ENCODE results near the gene PLCB1. TPM values are rescaled to one million over a fixed set of nuclear protein-coding genes. Genes with fewer than 3 reads are reported as not detected.
"Not testable (repeated sequence)": the region's sequence is repeated elsewhere in the genome, so short reads cannot be mapped to it uniquely, and the experiment has no call there.

Gene PLCB1
- total RNA-seq, 1 experiment from 2014 or later = 2.9 TPM

DNA sequence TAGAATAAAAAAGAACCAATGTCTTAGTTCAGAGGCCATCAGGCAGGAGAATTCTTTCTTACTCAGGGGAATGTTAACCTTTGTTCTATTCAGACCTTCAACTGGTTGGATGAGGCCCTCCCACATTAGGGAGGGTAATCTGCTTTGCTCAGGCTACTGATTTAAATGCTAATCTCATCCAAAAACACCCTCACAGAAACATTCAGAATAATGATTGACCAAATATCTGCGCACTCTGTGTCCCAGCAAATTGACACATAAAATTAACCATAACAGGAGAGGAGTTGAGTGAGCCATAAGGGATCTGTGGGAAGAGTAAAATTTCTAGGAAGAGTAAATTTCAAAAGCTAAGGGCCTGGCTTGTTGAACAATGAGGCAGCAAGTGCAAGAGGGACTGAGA lies 702.8 kb downstream of the PLCB1 start:
- DNase-seq (ENCODE audit: low read depth) = no peak

DNA sequence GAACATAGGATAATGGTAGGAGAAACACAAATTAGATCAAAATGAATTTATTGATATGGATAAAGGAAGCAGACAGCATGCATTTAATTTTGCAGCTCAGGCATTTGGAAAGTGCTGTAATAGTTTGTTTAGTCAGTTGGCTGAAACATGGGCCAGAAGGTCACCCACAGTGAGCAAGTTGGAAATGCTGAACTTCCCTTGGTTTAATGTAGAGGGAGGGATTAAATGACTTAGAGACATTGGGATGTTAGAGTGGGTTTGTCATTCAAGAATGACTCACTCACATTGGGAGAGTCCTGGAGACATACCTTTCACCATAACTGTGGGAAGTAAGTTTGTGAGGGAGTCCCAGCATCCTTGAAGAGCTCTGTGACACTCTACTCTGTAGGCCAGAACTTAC lies 705.3 kb downstream of the PLCB1 start:
- DNase-seq (ENCODE audit: low read depth) = peak; percentile 23

DNA sequence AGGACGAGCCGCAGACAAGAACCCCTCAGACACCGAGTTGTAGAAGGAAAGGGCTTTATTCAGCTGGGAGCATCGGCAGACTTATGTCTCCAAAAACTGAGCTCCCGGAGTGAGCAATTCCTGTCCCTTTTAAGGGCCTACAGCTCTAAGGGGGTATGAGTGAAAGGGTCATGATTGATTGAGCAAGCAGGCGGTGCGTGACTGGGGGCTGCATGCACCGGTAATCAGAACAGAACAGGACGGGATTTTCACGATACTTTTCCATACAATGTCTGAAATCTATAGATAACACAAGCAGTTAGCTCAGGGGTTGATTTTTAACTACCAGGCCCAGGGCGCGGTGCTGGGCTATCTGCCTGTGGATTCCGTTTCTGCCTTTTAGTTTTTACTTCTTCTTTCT lies 710.5 kb downstream of the PLCB1 start:
- no peak for DNase-seq (ENCODE audit: low read depth)

DNA sequence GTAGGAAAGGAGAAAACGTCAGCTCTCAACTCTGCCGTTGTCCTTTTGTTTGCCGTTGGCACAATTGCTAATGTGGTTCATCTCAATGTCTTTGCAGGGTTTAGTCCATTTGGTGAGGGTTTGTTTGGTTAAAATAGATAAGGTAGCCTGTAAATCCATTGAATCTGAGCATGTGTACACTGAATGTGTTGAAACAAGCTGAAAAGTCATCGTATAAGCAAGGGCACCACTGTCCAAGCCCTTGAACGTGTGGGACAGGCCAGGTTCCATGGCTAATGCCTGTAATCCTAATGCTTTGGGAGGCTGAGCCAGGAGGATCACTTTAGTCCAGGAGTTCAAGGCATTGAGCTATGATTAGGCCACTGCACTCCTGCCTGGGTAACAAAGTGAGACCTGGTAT lies 712.1 kb downstream of the PLCB1 start:
- no peak for DNase-seq (ENCODE audit: low read depth)

- DNase-seq (ENCODE audit: low read depth) = no peak
These were observed 717.9 kb downstream of the PLCB1 start for GRCh38 chr20:8849990-8850389.

DNA sequence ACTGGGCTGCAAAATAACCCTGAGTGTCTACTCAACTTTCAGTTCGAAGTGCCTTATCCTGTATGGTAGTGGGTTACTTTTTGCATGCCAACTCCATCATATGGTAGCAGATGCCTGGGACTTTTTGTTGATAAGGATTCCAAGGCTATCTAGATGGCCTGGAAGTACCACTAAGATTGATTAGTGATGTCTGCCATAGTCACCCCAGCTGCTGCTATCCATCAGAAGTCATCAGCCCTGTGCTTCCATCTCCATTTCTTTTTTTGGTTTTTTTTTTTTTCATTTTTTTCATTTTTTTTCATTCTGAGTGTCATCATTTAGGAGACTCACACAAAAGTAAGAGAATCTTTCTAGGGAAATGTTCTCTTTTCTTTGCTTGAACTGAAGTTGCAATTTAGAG lies 719.4 kb downstream of the PLCB1 start:
- no peak for DNase-seq (ENCODE audit: low read depth)

DNA sequence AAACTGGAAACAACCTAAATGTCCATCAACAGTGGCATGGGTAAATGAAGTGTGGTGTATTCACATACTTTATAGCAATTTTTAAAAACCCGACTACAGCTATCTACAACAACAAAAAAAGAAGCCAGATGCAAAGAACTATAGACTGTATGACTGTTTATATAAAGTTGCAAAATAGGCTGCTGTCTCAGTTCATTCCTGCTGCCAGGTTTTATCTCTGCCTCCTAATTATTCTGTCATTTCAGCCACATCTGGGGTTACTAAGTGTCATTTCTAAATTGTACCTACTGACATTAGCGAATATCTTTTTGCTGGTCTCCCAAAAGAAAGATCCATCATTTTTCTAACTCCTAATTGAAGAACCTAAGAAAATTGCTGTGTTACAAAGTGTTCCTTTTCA lies 719.9 kb downstream of the PLCB1 start:
- DNase-seq (ENCODE audit: low read depth) = not testable (repeated sequence)

GRCh38 chr20:8853211-8853610 lies 721.1 kb downstream of the PLCB1 start:
- not testable (repeated sequence) for DNase-seq (ENCODE audit: low read depth)

GRCh38 chr20:8853805-8854338 lies 721.8 kb downstream of the PLCB1 start:
- DNase-seq (ENCODE audit: low read depth) = peak; percentile 59

DNA sequence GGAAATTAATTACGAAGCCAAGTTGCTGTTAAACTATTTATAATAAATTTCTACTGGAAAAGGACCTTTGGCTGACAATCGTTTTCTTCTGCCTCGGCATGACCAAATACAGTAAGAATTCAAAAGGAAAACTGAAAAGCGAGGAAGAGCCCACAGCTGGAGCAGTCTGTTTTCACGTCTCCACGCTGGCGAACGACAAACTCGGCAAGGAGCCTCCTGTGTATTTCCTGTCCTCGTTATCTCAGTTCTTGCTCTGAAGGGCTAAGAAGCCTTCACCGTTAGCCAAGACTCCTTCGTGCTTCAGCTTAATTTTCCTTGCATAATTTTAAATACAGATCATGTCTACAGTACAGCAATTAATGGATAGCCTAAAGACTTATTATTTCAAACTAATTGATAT lies 722.5 kb downstream of the PLCB1 start:
- DNase-seq (ENCODE audit: low read depth) = peak; percentile 21

DNA sequence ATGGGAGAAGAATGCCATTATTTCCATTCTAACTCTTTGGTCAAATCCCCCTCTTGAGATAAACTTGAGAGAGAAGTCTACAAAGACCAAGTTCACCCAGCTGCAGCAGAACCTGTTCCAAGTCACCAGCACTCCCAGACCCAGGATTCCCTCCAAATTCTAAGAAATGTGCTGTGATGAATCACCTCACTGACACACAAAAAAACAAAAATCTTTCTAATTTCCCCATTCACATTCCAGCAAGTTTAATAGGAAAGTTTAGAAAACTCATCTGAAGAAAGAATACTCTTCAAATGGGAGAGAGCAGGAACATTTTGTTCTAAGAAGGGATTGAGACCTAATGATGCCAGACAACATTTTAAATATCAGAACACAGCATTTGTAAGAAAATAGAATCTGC lies 723.2 kb downstream of the PLCB1 start:
- no peak for DNase-seq (ENCODE audit: low read depth)

DNA sequence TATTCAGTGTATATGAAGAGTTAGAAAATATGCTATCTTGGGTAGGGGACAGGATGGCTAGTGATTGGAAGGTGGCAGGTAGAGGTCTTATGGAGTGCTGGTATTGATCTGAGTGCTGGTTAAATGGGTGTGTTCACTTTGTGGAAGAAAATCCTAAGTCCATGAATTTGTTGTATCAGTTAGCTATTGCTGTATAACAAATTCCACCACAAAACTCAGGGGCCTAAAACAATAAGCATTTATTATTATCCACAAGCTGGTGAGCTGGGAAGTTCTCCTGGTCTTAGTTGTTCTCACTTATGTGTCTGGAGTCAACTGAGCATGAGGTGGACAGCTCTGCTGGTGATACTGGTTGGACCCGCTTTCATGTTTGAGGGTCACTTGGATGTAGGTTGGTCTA lies 724.6 kb downstream of the PLCB1 start:
- DNase-seq (ENCODE audit: low read depth) = no peak

DNA sequence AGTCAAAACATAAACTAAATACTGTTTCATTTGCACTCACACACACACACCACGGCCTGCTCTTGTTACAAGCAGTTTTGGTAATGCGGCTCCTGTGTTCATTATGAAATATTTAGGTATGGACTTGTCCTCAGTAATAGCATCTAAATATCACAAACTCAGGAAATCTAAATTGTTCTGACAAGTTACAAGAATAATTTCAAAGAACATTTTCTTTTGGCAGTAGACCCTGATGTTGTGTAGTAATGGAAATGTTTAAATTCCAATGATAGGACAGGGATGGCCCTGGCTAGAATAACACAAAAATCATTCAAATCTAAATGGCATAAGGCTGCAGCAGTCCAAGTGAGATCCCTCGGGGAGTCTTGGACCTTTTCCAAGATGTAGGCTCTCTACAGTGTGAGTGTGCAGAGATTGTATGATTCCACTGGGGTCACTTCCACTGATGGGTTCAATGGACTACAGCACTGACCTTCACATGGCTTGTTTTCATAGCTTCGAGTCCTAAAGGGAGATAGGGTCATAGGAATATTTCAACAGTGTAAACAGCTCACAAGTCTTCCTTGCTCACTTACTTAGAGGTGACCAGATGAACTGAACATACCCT lies 726.2 kb downstream of the PLCB1 start:
- no peak for DNase-seq (ENCODE audit: low read depth)

DNA sequence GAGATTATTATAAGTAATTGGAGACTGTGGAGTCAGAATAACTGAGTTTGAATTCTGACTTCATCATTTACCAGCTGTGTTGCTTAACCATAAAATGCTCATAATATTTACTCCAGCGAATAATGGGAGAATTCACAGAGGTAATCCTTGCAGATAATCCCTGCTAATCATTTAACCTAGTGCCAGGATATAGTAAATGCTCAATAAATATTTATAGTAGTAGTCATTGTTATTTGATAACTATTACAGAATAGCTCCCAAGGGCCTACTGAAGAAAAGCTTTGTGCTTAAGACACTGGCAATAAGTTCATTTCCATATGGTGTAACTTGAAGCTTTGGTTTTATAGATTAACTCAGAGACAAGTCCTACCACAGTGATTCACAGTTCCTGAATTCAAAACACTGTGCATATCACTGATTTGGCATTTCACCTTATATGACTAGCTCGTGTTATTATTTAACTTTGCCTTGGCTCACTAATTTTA lies 728.0 kb downstream of the PLCB1 start:
- DNase-seq (ENCODE audit: low read depth) = peak; percentile 71

DNA sequence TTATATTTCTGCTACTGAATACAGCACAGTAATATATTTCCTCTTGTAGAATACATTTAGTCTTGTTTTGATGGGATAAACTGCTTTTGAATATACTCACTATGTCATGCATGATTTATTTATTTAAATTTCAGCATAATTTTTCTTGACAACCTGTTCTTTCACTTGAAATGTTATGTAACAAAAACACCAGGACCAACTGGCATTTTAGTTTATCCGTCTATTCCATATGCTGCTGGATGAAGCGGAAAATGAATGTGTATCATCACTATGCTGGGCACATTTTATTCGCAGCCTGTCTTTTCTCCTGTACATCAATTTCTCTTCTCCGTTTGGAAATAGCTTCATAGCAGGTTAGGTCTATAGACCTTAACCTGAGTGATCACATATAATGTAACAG lies 730.0 kb downstream of the PLCB1 start:
- DNase-seq (ENCODE audit: low read depth) = no peak

- no peak for DNase-seq (ENCODE audit: low read depth)
These were observed 733.6 kb downstream of the PLCB1 start for GRCh38 chr20:8865636-8866035.

DNA sequence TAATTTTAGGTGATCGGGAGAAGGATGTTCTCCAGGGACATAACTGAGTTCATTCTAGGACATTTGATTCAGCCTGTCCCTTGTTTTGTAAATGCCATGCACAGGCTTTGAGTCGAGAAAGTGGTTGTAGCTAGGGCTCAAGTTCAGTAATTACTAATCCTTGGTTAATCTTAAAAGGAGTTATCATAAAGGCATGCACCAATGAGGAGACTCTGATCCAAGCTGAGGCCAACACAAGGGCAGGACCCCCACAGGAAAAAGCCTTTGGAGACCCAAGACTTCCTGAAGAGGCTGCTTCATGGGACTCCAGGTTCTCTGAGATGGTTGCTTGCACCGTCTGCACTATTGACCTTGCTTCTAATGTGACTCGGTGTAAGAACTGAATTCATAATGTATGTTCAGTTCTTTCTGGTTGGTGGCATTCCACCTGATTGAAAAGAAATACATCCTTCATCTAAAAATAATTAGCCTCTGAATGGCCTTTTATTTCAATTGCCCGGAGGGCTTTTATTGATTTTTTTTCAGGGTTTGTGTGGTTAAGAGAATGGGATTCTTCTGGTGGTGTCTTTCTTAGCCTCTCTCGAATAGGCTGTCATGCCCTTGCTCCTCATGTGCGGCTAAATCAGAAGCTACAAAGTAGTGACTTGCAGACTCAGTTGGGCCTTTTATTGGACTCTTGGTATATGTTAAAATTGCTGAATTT lies 735.1 kb downstream of the PLCB1 start:
- no peak for DNase-seq (ENCODE audit: low read depth)

- DNase-seq (ENCODE audit: low read depth) = no peak
These were observed 738.6 kb downstream of the PLCB1 start for GRCh38 chr20:8870652-8871051.

- DNase-seq (ENCODE audit: low read depth) = no peak
These were observed 742.4 kb downstream of the PLCB1 start for GRCh38 chr20:8874437-8874836.

DNA sequence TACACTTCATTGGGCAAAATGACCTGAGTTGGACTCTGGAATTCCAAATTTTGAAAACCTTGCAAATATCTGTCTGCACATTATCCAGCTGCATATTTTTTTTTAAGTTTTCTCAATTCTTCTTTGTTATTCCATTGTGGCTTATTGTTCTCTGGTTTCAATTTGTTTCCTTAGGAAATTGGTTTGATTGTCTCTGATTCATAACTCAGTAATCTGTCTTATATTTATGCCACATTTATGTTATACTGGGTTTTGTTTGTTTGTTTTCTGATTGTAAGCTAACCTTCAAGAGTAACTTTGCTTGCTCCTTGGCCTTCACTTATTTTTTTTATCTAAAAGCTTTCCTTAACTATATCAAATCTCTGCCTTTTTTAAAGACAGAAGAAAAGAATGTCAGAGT lies 743.5 kb downstream of the PLCB1 start:
- no peak for DNase-seq (ENCODE audit: low read depth)

- no peak for DNase-seq (ENCODE audit: low read depth)
These were observed 744.3 kb downstream of the PLCB1 start for GRCh38 chr20:8876366-8876765.

DNA sequence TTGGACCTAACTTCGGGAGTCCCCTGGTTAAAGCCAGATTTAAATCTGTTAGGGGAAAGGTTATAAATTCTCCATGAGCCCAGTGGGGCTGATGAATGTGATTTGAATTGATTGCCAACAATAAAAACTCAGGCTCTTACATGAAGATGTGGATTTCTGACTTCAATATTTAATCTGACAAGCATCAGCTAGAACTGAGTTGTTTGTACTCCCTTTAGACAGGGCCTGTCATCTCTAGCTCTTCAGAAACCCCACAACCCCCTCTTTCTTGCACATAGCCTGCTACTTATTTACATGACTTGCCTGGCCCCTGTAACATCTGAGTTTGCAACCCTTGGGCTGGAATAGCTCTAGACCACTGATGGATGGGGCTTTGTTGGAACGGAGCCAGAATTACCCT lies 745.2 kb downstream of the PLCB1 start:
- no peak for DNase-seq (ENCODE audit: low read depth)

DNA sequence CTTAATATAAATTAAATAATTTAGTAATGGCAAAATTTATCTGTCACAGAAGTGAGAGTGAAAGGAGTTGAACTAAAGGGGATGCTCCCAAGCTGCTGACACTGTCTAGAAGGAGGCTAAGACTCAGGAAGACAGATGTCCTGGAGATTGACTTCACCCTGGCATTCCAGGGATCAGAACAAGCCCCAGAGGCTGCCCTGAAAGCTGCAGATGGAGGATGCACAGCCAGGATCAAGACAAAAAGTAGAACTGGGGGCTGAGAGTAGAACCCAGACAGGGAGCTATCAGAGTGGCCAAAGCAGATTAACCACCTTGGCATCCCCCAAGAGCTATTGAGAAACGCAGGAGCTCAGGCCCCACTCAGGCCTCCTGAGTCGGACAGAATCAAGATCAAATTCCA lies 747.6 kb downstream of the PLCB1 start:
- no peak for DNase-seq (ENCODE audit: low read depth)

All from Daoy (cell line).